K562 (cell line): Measurements from ENCODE around the gene C11orf54. TPM values are rescaled to one million over a fixed set of nuclear protein-coding genes. Genes with fewer than 3 reads are reported as not detected.

ENCODE experiments used
- ATAC-seq: fragments of 200-7000 bp; cut with Tn5 transposase; 3 replicates; pipeline ENCODE4 v1.9.1; 2020; ENCODE audit warnings: moderate library complexity
- BruUV-seq: library from RNA; stranded (reverse); fragments of 400-500 nt; replicated peaks from 2 replicates; lab custom pipeline; 2021; lab: Mats Ljungman, UMichigan
- CTCF ChIA-PET: fragments of 300-600 bp; formaldehyde crosslinking; extraction: SDS; loops from one replicate; lab custom pipeline; 2021; ENCODE audit warnings: low intra/inter-chr PET ratio; lab: Yijun Ruan, JAX
- POLR2A ChIA-PET: fragments of 300-600, 350-650 bp; sonication (Branson Sonifier 250); formaldehyde crosslinking; extraction: SDS; loops from one replicate; lab custom pipeline; 2021; ENCODE audit warnings: antibody characterized with exemption, inconsistent platforms; lab: Yijun Ruan, JAX
- DNase-seq, 4 experiments: peaks; one replicate each; pipeline versions ENCODE4 v3.0.0 to v3.0.0-alpha.2; 2011 to 2018; ENCODE audit warnings: low spot score in 3 of 4, mixed read lengths in 3 of 4; ENCODE audit errors: extremely low read depth in 1 of 4
- FAIRE-seq: peaks from 2 replicates; lab custom pipeline; 2011; peaks lifted over from hg19 to GRCh38; lab: Jason Lieb, UNC
- H2AFZ ChIP-seq: 2 replicates; pipeline ENCODE4 v1.6.0; 2011; ENCODE audit warnings: low read depth, low read length, control low read depth, inconsistent platforms
- H3K27ac ChIP-seq: fragments of 200-600 bp; 3 replicates; pipeline ENCODE4 v1.8.0; 2011; ENCODE audit warnings: low read depth, mild to moderate bottlenecking, control low read depth, inconsistent platforms, low read length, moderate library complexity, mixed read lengths; ENCODE audit errors: extremely low read depth
- H3K27me3 ChIP-seq, 2 experiments: fragments of 300-600 bp in 1 of 2; 2 replicates in 1 of 2; 3 replicates in 1 of 2; pipeline versions ENCODE4 v1.6.0 to v1.8.0; 2011; ENCODE audit warnings: inconsistent platforms in 2 of 2, low read length in 2 of 2, mild to moderate bottlenecking in 1 of 2, mixed read lengths in 1 of 2, moderate library complexity in 1 of 2; ENCODE audit not compliant: control insufficient read depth in 2 of 2, insufficient read depth in 2 of 2
- H3K36me3 ChIP-seq: fragments of 300-600 bp; 3 replicates; pipeline ENCODE4 v1.8.0; 2011; ENCODE audit warnings: mild to moderate bottlenecking, low read length, inconsistent platforms; ENCODE audit not compliant: control insufficient read depth, insufficient read depth
- H3K4me1 ChIP-seq, 2 experiments: fragments of 200-600 bp in 1 of 2; replicated peaks in 1 of 2; 2 replicates in 1 of 2; 3 replicates in 1 of 2; pipeline versions ENCODE4 v1.5.1 to v1.8.0; 2011; ENCODE audit warnings: inconsistent platforms in 2 of 2, low read length in 2 of 2, mild to moderate bottlenecking in 1 of 2, mixed read lengths in 1 of 2, moderate library complexity in 1 of 2; ENCODE audit not compliant: control insufficient read depth in 2 of 2, insufficient read depth in 2 of 2
- H3K4me2 ChIP-seq: 2 replicates; pipeline ENCODE4 v1.6.1; 2011; ENCODE audit warnings: low read length, control low read depth, inconsistent platforms, mixed read lengths; ENCODE audit not compliant: insufficient read depth
- H3K4me3 ChIP-seq: fragments of 200-600 bp; sonication (generic), shearing (Covaris generic); 2 replicates; pipeline ENCODE4 v1.5.1; 2016; ENCODE audit warnings: control low read depth, inconsistent platforms
- H3K79me2 ChIP-seq: fragments of 200-600 bp; 3 replicates; pipeline ENCODE4 v1.8.0; 2011; ENCODE audit warnings: low read length, inconsistent platforms; ENCODE audit not compliant: control insufficient read depth, insufficient read depth
- H3K9ac ChIP-seq, 2 experiments: 2 replicates each; pipeline versions ENCODE4 v1.6.0 to v1.6.1; 2011; ENCODE audit warnings: low read depth in 2 of 2, low read length in 2 of 2, control low read depth in 1 of 2, inconsistent platforms in 1 of 2, mild to moderate bottlenecking in 1 of 2, mixed read lengths in 1 of 2; ENCODE audit not compliant: insufficient read depth in 1 of 2
- H3K9me1 ChIP-seq: one replicate; pipeline ENCODE4 v1.6.0; 2011; ENCODE audit warnings: inconsistent platforms, mild to moderate bottlenecking, low read length, moderate library complexity; ENCODE audit not compliant: control insufficient read depth, insufficient read depth
- H3K9me3 ChIP-seq: replicated peaks from 2 replicates; pipeline ENCODE4 v1.5.1; 2011; ENCODE audit warnings: low read depth, low read length, inconsistent platforms; ENCODE audit not compliant: control insufficient read depth, insufficient read depth
- H4K20me1 ChIP-seq: replicated peaks from 2 replicates; pipeline ENCODE4 v1.6.1; 2011; ENCODE audit warnings: low read length, inconsistent platforms, mixed read lengths; ENCODE audit not compliant: control insufficient read depth, insufficient read depth
- ARID1B ChIP-seq: fragments of 450-650 bp; IDR thresholded peaks from 2 replicates; pipeline ENCODE4 v1.6.1; 2016; ENCODE audit warnings: antibody characterized with exemption, mild to moderate bottlenecking, inconsistent platforms
- CXXC5 ChIP-seq: fragments of 250-450 bp; sonication (Bioruptor Pico); IDR thresholded peaks from 2 replicates; pipeline ENCODE4 v1.8.0; 2022; ENCODE audit warnings: inconsistent platforms, mild to moderate bottlenecking, moderate library complexity
- ILF3 ChIP-seq: fragments of 450-650 bp; IDR thresholded peaks from 2 replicates; pipeline ENCODE4 v1.6.1; 2018; ENCODE audit warnings: antibody characterized with exemption, mild to moderate bottlenecking, moderate library complexity, borderline replicate concordance
- KLF1 ChIP-seq: fragments of 450-650 bp; IDR thresholded peaks from 2 replicates; pipeline ENCODE4 v1.6.1; 2016; ENCODE audit warnings: missing genetic modification characterization, missing compliant biosample characterization
- POLR2A ChIP-seq: fragments of 450-650 bp; conservative IDR thresholded peaks from 2 replicates; pipeline ENCODE4 v1.6.1; 2016
- POLR2AphosphoS5 ChIP-seq: IDR thresholded peaks from 2 replicates; pipeline ENCODE4 v1.6.1; 2011; ENCODE audit warnings: mild to moderate bottlenecking, low read depth, low read length, moderate library complexity; ENCODE audit not compliant: control insufficient read depth, insufficient read depth
- POLR2B ChIP-seq: fragments of 450-650 bp; IDR thresholded peaks from 2 replicates; pipeline ENCODE4 v1.6.1; 2018; ENCODE audit warnings: low read depth; ENCODE audit not compliant: partially characterized antibody
- POLR2G ChIP-seq: fragments of 200-400 bp; formaldehyde crosslinking; IDR thresholded peaks from 2 replicates; pipeline ENCODE4 v1.6.1; 2017; ENCODE audit warnings: low read depth, mild to moderate bottlenecking, antibody characterized with exemption, low read length, moderate library complexity
- RBFOX2 ChIP-seq: fragments of 200-400 bp; formaldehyde crosslinking; IDR thresholded peaks from 2 replicates; pipeline ENCODE4 v1.6.1; 2017; ENCODE audit warnings: low read depth, mild to moderate bottlenecking, low read length, moderate library complexity
- SUPT5H ChIP-seq: fragments of 450-650 bp; IDR thresholded peaks from 2 replicates; pipeline ENCODE4 v1.6.1; 2016
- THRB ChIP-seq: fragments of 450-650 bp; formaldehyde crosslinking; conservative IDR thresholded peaks from 2 replicates; pipeline ENCODE4 v1.4.0; 2022; ENCODE audit warnings: mild to moderate bottlenecking, missing genetic modification characterization
- ZBTB26 ChIP-seq: fragments of 450-650 bp; formaldehyde crosslinking; IDR thresholded peaks from 2 replicates; pipeline ENCODE4 v1.4.0; 2022; ENCODE audit warnings: missing genetic modification characterization
- ZNF75A ChIP-seq: fragments of 450-650 bp; formaldehyde crosslinking; IDR thresholded peaks from 2 replicates; pipeline ENCODE4 v1.4.0; 2020; ENCODE audit warnings: mild to moderate bottlenecking
- WGBS: fragments of 100-300 bp; shearing (Covaris generic); methylation state at CpG from one replicate; pipeline ENCODE4 v1.1.6; 2016; ENCODE audit warnings: low coverage, mixed read lengths; ENCODE audit not compliant: insufficient coverage; ENCODE audit errors: missing lambda C conversion rate; 5-methylcytosine and 5-hydroxymethylcytosine counted together
- in situ Hi-C: fragments of 300-500 bp; cut with MboI; formaldehyde crosslinking; loops from 4 replicates; pipeline ENCODE4 v1.15.0; 2018; ENCODE audit warnings: inconsistent platforms, mixed read lengths
- intact Hi-C: fragments of 100-400 bp; cut with micrococcal nuclease; formaldehyde crosslinking; loops from 2 replicates; pipeline ENCODE4 v1.14.2; 2022
- polyA plus RNA-seq, 8 experiments: library from polyadenylated mRNA; depleted of rRNA in 4 of 8; stranded (reverse) in 5 of 8; unstranded in 3 of 8; fragments of >200 nt; fragmentation: Nextera tagmentation in 2 of 8; fragmentation: Illumina TruSeq in 1 of 8; extraction: Ambion mirVana in 2 of 8; extraction: Trizol in 1 of 8; gene quantifications; 2 replicates each; pipeline versions ENCODE4 v1.2.1 to v1.2.3, GENCODE V29; 2011 to 2014; ENCODE audit warnings: inconsistent platforms in 1 of 8, missing spikeins in 1 of 8
- total RNA-seq, 7 experiments: library from RNA; depleted of rRNA in 6 of 7; stranded (reverse); fragments of >200 nt in 6 of 7; fragmentation: Illumina TruSeq in 2 of 7; extraction: Trizol in 2 of 7; gene quantifications; 2 replicates each; pipeline versions ENCODE4 v1.2.1 to v1.2.3, GENCODE V29; 2011 to 2021; ENCODE audit warnings: low replicate concordance in 1 of 7

The C11orf54 gene
- total and polyA plus RNA-seq, 9 of the 15 experiments (the other 6 are each of a cell fraction or from before 2014, with no cell fraction given): 13.4 to 33.0 (median 23.1) TPM

- no peak for FAIRE-seq
- in situ Hi-C loops: no loop called here
- intact Hi-C loops: no loop called here
Measured at GRCh38 chr11:93734427-93735222, 6.8 kb upstream of the C11orf54 start.

More at GRCh38 chr11:93734427-93735222, 6.8 kb upstream of the C11orf54 start:
- no peaks in the 10 kb centered on the region for H3K27me3 ChIP-seq
- H3K4me2 ChIP-seq: 0 out of 2 replicates have a peak overlapping the region, but pooled peaks have one; percentile 8
- peak overlapping the region in 1 of 2 experiments; percentile 12; a peak in 1 of 4 replicates for H3K9ac ChIP-seq
- CTCF ChIA-PET: no interaction called here
- no peak overlapping the region for H3K4me3 ChIP-seq
- H3K4me1 ChIP-seq: no peaks in the 10 kb centered on the region; a peak in 3 of 5 replicates
- H3K9me1 ChIP-seq: no peaks in the 10 kb centered on the region
- H3K9me3 ChIP-seq: no peaks in the 10 kb centered on the region
- no peak overlapping the region for H2AFZ ChIP-seq
- BruUV-seq: no TSS peak
- no peak overlapping the region for H3K27ac ChIP-seq
- H4K20me1 ChIP-seq: peaks cover 4% of the 10 kb centered on the region
- peak; percentile 50; the same call in 1 of the 2 replicates for TF ChIP-seq POLR2AphosphoS5
- peak; percentile 34; the same call in 1 of the 2 replicates for TF ChIP-seq POLR2G
- TF ChIP-seq POLR2B: peak; percentile 65
- TF ChIP-seq RBFOX2: peak; percentile 26; the same call in 1 of the 2 replicates
- no peak for TF ChIP-seq CXXC5
- TF ChIP-seq POLR2A: peak; percentile 69
- no peak for TF ChIP-seq ZBTB26
- TF ChIP-seq SUPT5H: peak; percentile 60; the same call in 1 of the 2 replicates
- TF ChIP-seq ZNF75A (CRISPR knock-in tag): no peak
- 0 out of 2 replicates have a peak, but pooled peaks have one; percentile 28 for TF ChIP-seq ILF3
- no peak for TF ChIP-seq ARID1B
- TF ChIP-seq THRB (CRISPR knock-in tag): 0 out of 2 replicates have a peak, but pooled peaks have one; percentile 26
- TF ChIP-seq KLF1: no peak
- peak; percentile 16 for ATAC-seq
- POLR2A ChIA-PET: interaction anchor here (0.6 to 1.2 kb wide), 3 partner anchors 13 to 419 kb away, joined by 3 to 5 read pairs (median 3); no protein-coding TSS in a partner anchor
- WGBS: 67% methylated on average over 1 of the region's 1 CpG
- H3K79me2 ChIP-seq: peaks cover 76% of the 10 kb centered on the region
- H3K36me3 ChIP-seq: peaks cover 100% of the 10 kb centered on the region
- no peak for DNase-seq
